ENCODE measurements around the gene ZDHHC16.

GRCh38 chr10:97479939-97480338, 34.0 kb downstream of the ZDHHC16 start:
- TF ChIP-seq, protein P1, sequence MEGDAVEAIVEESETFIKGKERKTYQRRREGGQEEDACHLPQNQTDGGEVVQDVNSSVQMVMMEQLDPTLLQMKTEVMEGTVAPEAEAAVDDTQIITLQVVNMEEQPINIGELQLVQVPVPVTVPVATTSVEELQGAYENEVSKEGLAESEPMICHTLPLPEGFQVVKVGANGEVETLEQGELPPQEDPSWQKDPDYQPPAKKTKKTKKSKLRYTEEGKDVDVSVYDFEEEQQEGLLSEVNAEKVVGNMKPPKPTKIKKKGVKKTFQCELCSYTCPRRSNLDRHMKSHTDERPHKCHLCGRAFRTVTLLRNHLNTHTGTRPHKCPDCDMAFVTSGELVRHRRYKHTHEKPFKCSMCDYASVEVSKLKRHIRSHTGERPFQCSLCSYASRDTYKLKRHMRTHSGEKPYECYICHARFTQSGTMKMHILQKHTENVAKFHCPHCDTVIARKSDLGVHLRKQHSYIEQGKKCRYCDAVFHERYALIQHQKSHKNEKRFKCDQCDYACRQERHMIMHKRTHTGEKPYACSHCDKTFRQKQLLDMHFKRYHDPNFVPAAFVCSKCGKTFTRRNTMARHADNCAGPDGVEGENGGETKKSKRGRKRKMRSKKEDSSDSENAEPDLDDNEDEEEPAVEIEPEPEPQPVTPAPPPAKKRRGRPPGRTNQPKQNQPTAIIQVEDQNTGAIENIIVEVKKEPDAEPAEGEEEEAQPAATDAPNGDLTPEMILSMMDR (IDR thresholded peaks at IDR 0.05): no peak
- TF ChIP-seq POLR2A (IDR thresholded peaks at IDR 0.05): no peak
